ENCODE results near the gene ENHO. TPM values are rescaled to one million over a fixed set of nuclear protein-coding genes. Genes with fewer than 3 reads are reported as not detected.

Gene ENHO
- total and polyA plus RNA-seq, 2 experiments from 2014 or later = not detected

- Histone ChIP-seq H3K9me3 (ENCODE audit: low read depth) (no peaks in the 10 kb centered on the region), H4K20me1 (ENCODE audit: insufficient read depth) (no peaks in the 10 kb centered on the region), H3K4me3 (no peak overlapping the region), H3K27me3 (replicated peaks; ENCODE audit: insufficient read depth) (0 out of 2 replicates have a peak, but pooled peaks cover 3% of the 10 kb centered on the region), H3K27ac (no peak overlapping the region), H3K9ac (no peak overlapping the region), H3F3A (ENCODE audit: insufficient read depth) (no peaks in the 10 kb centered on the region), H3K36me3 (ENCODE audit: low read depth) (no peaks in the 10 kb centered on the region), H3K4me2 (ENCODE audit: unreplicated experiment) (no peak overlapping the region), H3K9me2 (ENCODE audit: insufficient read depth) (no peaks in the 10 kb centered on the region), H3K79me2 (ENCODE audit: insufficient read depth) (no peaks in the 10 kb centered on the region), H2AFZ (no peak overlapping the region), H3K4me1 (ENCODE audit: insufficient read depth) (no peaks in the 10 kb centered on the region)
- TF ChIP-seq EZH2 (IDR thresholded peaks at IDR 0.05; ENCODE audit: insufficient read depth, poor library complexity, severe bottlenecking) (no peak), EZH2phosphoT487 (IDR thresholded peaks at IDR 0.05; ENCODE audit: insufficient read depth, low read depth) (no peak)
- DNase-seq = peak; percentile 71
- in situ Hi-C loops (cut with MboI) = loop anchor here (10.0 kb wide), 1 partner anchor 59 kb away; no protein-coding TSS in a partner anchor
- WGBS, 2 experiments (ENCODE audit: low coverage in 1 of 2, low lambda C conversion rate in 2 of 2, missing lambda C conversion rate in 2 of 2) = 25 to 26% methylated on average over 8 of the region's 8 CpGs
These were observed 28.7 kb downstream of the ENHO start for GRCh38 chr9:34493972-34494535.

DNA sequence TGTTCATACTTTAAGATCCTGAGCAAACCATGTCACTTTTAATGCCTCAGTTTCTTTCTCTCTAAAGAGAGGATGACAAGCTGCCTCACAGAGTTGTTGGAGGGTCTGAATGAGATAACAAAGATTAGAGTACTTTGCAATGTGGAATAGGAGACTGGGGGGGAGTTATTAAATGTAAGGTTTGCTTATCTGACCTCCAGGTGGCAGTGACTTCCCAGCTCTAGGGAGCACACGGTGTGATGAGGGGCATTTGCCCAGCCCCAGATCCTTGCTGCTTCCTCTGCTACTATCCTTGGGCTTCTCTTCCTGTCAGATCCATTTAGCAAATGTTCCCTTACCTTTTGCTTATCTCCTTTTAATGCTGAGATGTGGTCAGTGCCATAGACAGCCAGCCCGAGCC lies 30.7 kb downstream of the ENHO start:
- DNase-seq = no peak
- Histone ChIP-seq H3K4me2 (ENCODE audit: unreplicated experiment) (no peak overlapping the region), H3K9me3 (ENCODE audit: low read depth) (no peaks in the 10 kb centered on the region), H4K20me1 (ENCODE audit: insufficient read depth) (no peaks in the 10 kb centered on the region), H3K4me3 (no peak overlapping the region), H3F3A (ENCODE audit: insufficient read depth) (no peaks in the 10 kb centered on the region), H2AFZ (no peak overlapping the region), H3K9ac (no peak overlapping the region), H3K79me2 (ENCODE audit: insufficient read depth) (no peaks in the 10 kb centered on the region), H3K4me1 (ENCODE audit: insufficient read depth) (no peaks in the 10 kb centered on the region), H3K27me3 (replicated peaks; ENCODE audit: insufficient read depth) (peaks cover 14% of the 10 kb centered on the region; the same call in 1 of the 2 replicates), H3K36me3 (ENCODE audit: low read depth) (no peaks in the 10 kb centered on the region), H3K9me2 (ENCODE audit: insufficient read depth) (no peaks in the 10 kb centered on the region), H3K27ac (no peak overlapping the region)
- WGBS, 2 experiments (ENCODE audit: low coverage in 1 of 2, low lambda C conversion rate in 2 of 2, missing lambda C conversion rate in 2 of 2) = 13 to 19% methylated on average over 2 of the region's 2 CpGs
- TF ChIP-seq EZH2 (IDR thresholded peaks at IDR 0.05; ENCODE audit: insufficient read depth, poor library complexity, severe bottlenecking) (no peak), EZH2phosphoT487 (IDR thresholded peaks at IDR 0.05; ENCODE audit: insufficient read depth, low read depth) (no peak)
- in situ Hi-C loops (cut with MboI) = loop anchor here (10.0 kb wide), 1 partner anchor 57 kb away; no protein-coding TSS in a partner anchor

GRCh38 chr9:34491596-34491995 lies 31.2 kb downstream of the ENHO start:
- in situ Hi-C loops (cut with MboI) = loop anchor here (10.0 kb wide), 1 partner anchor 57 kb away; no protein-coding TSS in a partner anchor

DNA sequence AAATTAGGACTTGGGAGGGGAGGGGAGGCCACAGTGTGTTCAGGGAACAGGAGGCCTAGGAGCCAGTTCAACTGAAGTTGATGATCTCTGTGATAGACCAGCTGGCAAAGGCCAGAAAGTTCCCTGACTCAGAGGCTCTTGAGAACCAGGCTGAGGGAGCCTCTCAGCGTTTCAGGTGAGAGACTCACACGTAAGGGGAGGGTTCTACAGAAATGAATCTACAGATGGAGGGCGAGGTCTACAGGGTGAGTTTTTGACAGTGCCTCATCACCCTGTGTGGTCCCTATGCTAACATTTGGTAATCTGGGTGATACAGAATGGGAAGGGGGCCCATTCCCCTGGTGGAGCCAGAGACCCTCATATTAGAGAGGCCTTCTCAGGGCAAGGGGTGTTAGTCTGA lies 32.0 kb downstream of the ENHO start:
- no peak overlapping the region for H3K4me3 ChIP-seq
- no peaks in the 10 kb centered on the region for H3K9me2 ChIP-seq (ENCODE audit: insufficient read depth)
- no peaks in the 10 kb centered on the region for H3F3A ChIP-seq (ENCODE audit: insufficient read depth)
- H3K36me3 ChIP-seq (ENCODE audit: low read depth) = no peaks in the 10 kb centered on the region
- no peak for DNase-seq
- TF ChIP-seq EZH2phosphoT487 (IDR thresholded peaks at IDR 0.05; ENCODE audit: insufficient read depth, low read depth) (no peak), EZH2 (IDR thresholded peaks at IDR 0.05; ENCODE audit: insufficient read depth, poor library complexity, severe bottlenecking) (no peak)
- H3K27me3 ChIP-seq (replicated peaks; ENCODE audit: insufficient read depth) = peaks cover 20% of the 10 kb centered on the region; the same call in 1 of the 2 replicates
- H3K79me2 ChIP-seq (ENCODE audit: insufficient read depth) = no peaks in the 10 kb centered on the region
- no peak overlapping the region for H2AFZ ChIP-seq
- WGBS, 2 experiments (ENCODE audit: low coverage in 1 of 2, low lambda C conversion rate in 2 of 2, missing lambda C conversion rate in 2 of 2) = 14 to 19% methylated on average over 3 of the region's 3 CpGs
- H3K4me2 ChIP-seq (ENCODE audit: unreplicated experiment) = no peak overlapping the region
- no peaks in the 10 kb centered on the region for H3K4me1 ChIP-seq (ENCODE audit: insufficient read depth)
- H3K9me3 ChIP-seq (ENCODE audit: low read depth) = no peaks in the 10 kb centered on the region
- no peaks in the 10 kb centered on the region for H4K20me1 ChIP-seq (ENCODE audit: insufficient read depth)
- in situ Hi-C loops (cut with MboI) = loop anchor here (10.0 kb wide), 1 partner anchor 56 kb away; no protein-coding TSS in a partner anchor
- no peak overlapping the region for H3K27ac ChIP-seq
- H3K9ac ChIP-seq = no peak overlapping the region

More at GRCh38 chr9:34491596-34491995, 31.2 kb downstream of the ENHO start:
- DNase-seq = no peak
- H3K79me2 ChIP-seq (ENCODE audit: insufficient read depth) = no peaks in the 10 kb centered on the region
- H3K27ac ChIP-seq = no peak overlapping the region
- H3K4me3 ChIP-seq = no peak overlapping the region
- peaks cover 19% of the 10 kb centered on the region; the same call in 1 of the 2 replicates for H3K27me3 ChIP-seq (replicated peaks; ENCODE audit: insufficient read depth)
- 14 to 17% methylated on average over 2 of the region's 2 CpGs for WGBS, 2 experiments (ENCODE audit: low coverage in 1 of 2, low lambda C conversion rate in 2 of 2, missing lambda C conversion rate in 2 of 2)
- H3K4me1 ChIP-seq (ENCODE audit: insufficient read depth) = no peaks in the 10 kb centered on the region
- H3F3A ChIP-seq (ENCODE audit: insufficient read depth) = no peaks in the 10 kb centered on the region
- no peak overlapping the region for H3K9ac ChIP-seq
- no peaks in the 10 kb centered on the region for H3K9me3 ChIP-seq (ENCODE audit: low read depth)
- H3K4me2 ChIP-seq (ENCODE audit: unreplicated experiment) = no peak overlapping the region
- no peaks in the 10 kb centered on the region for H3K36me3 ChIP-seq (ENCODE audit: low read depth)
- H2AFZ ChIP-seq = no peak overlapping the region
- H3K9me2 ChIP-seq (ENCODE audit: insufficient read depth) = no peaks in the 10 kb centered on the region
- no peaks in the 10 kb centered on the region for H4K20me1 ChIP-seq (ENCODE audit: insufficient read depth)
- TF ChIP-seq EZH2phosphoT487 (IDR thresholded peaks at IDR 0.05; ENCODE audit: insufficient read depth, low read depth) = no peak
- no peak for TF ChIP-seq EZH2 (IDR thresholded peaks at IDR 0.05; ENCODE audit: insufficient read depth, poor library complexity, severe bottlenecking)

Data from GM23248 (cell line).